CD4-positive, alpha-beta T cell (primary cell): ENCODE results near the gene SRRM5. TPM values are rescaled to one million over a fixed set of nuclear protein-coding genes. Genes with fewer than 3 reads are reported as not detected.

Experiments
- ATAC-seq: fragments of 200-7000 bp; cut with Tn5 transposase; one replicate; pipeline ENCODE4 v1.10.0; 2022; ENCODE audit warnings: mild to moderate bottlenecking; ENCODE audit not compliant: poor library complexity
- CTCF ChIA-PET: fragments of 350-600 bp; sonication (Branson Sonifier 250); formaldehyde crosslinking; loops from one replicate; lab custom pipeline; 2021; ENCODE audit warnings: antibody characterized with exemption, inconsistent platforms; lab: Charles Lee
- POLR2A ChIA-PET: fragments of 350-600 bp; sonication (Branson Sonifier 250); formaldehyde crosslinking; loops from one replicate; lab custom pipeline; 2021; ENCODE audit warnings: antibody characterized with exemption, inconsistent platforms; lab: Charles Lee
- DNase-seq, 14 experiments: peaks; one replicate each; pipeline ENCODE4 v3.0.0-alpha.2; 2013 to 2020; ENCODE audit warnings: mixed read lengths in 2 of 14
- H3K27ac ChIP-seq, 2 donors: one replicate each; pipeline versions ENCODE4 v1.5.1 to v1.7.0; 2013; ENCODE audit warnings: low read length in 2 of 2, low read depth in 1 of 2, mild to moderate bottlenecking in 1 of 2
- H3K27me3 ChIP-seq, 2 experiments: 1 replicate in 1 of 2; 2 replicates in 1 of 2; pipeline versions ENCODE4 v1.6.1 to v1.7.0; 2013; ENCODE audit warnings: low read length in 2 of 2, control low read depth in 1 of 2, mild to moderate bottlenecking in 1 of 2, moderate library complexity in 1 of 2; ENCODE audit not compliant: insufficient read depth in 2 of 2, control insufficient read depth in 1 of 2
- H3K36me3 ChIP-seq: one replicate; pipeline ENCODE4 v1.6.1; 2013; ENCODE audit warnings: low read length, control low read depth; ENCODE audit not compliant: insufficient read depth
- H3K4me1 ChIP-seq: one replicate; pipeline ENCODE4 v1.6.1; 2013; ENCODE audit warnings: low read length, control low read depth; ENCODE audit not compliant: insufficient read depth
- H3K4me3 ChIP-seq: one replicate; pipeline ENCODE4 v1.5.1; 2013; ENCODE audit warnings: mild to moderate bottlenecking, low read length, moderate library complexity
- H3K9me3 ChIP-seq, 2 experiments: 1 replicate in 1 of 2; 2 replicates in 1 of 2; pipeline versions ENCODE4 v1.6.1 to v1.7.0; 2013; ENCODE audit warnings: low read length in 2 of 2, mild to moderate bottlenecking in 2 of 2, control low read depth in 1 of 2, moderate library complexity in 1 of 2; ENCODE audit not compliant: control insufficient read depth in 1 of 2, insufficient read depth in 1 of 2
- H3K27ac Mint-ChIP-seq: one replicate; pipeline ENCODE4 v1.8.0; 2020; ENCODE audit warnings: mixed read lengths
- H3K27me3 Mint-ChIP-seq: one replicate; pipeline ENCODE4 v1.8.0; 2021; ENCODE audit warnings: mixed read lengths
- H3K36me3 Mint-ChIP-seq: one replicate; pipeline ENCODE4 v1.8.0; 2021; ENCODE audit warnings: low read depth, mixed read lengths
- H3K4me1 Mint-ChIP-seq: one replicate; pipeline ENCODE4 v1.8.0; 2021; ENCODE audit warnings: low read depth, mixed read lengths
- H3K4me3 Mint-ChIP-seq: one replicate; pipeline ENCODE4 v1.8.0; 2020; ENCODE audit warnings: mild to moderate bottlenecking, mixed read lengths
- H3K9me3 Mint-ChIP-seq: one replicate; pipeline ENCODE4 v1.8.0; 2020; ENCODE audit warnings: mixed read lengths
- CTCF ChIP-seq: fragments of 200-600 bp; IDR thresholded peaks from one replicate; pipeline ENCODE4 v1.8.0; 2022; ENCODE audit warnings: antibody characterized with exemption, mild to moderate bottlenecking
- intact Hi-C, 2 experiments: fragments of 100-400 bp; cut with DNase I in 1 of 2; cut with micrococcal nuclease in 1 of 2; formaldehyde crosslinking; loops; one replicate each; pipeline versions ENCODE4 v1.15.1 to v1.9.0; 2023 to 2025; cut with DNase I, micrococcal nuclease
- total RNA-seq, 174 experiments: library from RNA in 2 of 174; stranded (reverse) in 2 of 174; gene quantifications; one replicate each; pipeline ENCODE4 v1.2.3 and lab custom pipeline; 2021 to 2026

SRRM5 gene
- total RNA-seq, 2 experiments from 2014 or later = 0.25 to 0.56 TPM

- Histone ChIP-seq H3K27me3 (no peaks in the 10 kb centered on the region), H3K27ac (no peak overlapping the region), H3K4me1 (peaks cover 27% of the 10 kb centered on the region), H3K4me3 (no peak overlapping the region), H3K36me3 (peaks cover 22% of the 10 kb centered on the region), H3K9me3 (no peaks in the 10 kb centered on the region)
- Mint-ChIP-seq H3K27me3 (no peaks in the 10 kb centered on the region), H3K27ac (no peak overlapping the region), H3K9me3 (no peaks in the 10 kb centered on the region), H3K36me3 (peaks cover 35% of the 10 kb centered on the region), H3K4me1 (peaks cover 70% of the 10 kb centered on the region), H3K4me3 (peak overlapping the region; percentile 67)
- DNase-seq = no peak
- TF ChIP-seq CTCF = no peak
- intact Hi-C loops = loop anchor here in 1 of 2 experiments (10.0 kb wide), 1 partner anchor 48 kb away; no protein-coding TSS in a partner anchor
- ChIA-PET POLR2A (no interaction called here), CTCF (interaction anchor here (2.9 kb wide), 1 partner anchor 21 kb away, joined by 12 read pairs; the partner anchor contains the start of genes IRGQ and ZNF576)
- ATAC-seq = no peak
Measured at GRCh38 chr19:43616954-43617353, 5.1 kb downstream of the SRRM5 start.

- H3K9me3 Mint-ChIP-seq = no peaks in the 10 kb centered on the region
- H3K36me3 ChIP-seq = peaks cover 6% of the 10 kb centered on the region
- H3K4me1 ChIP-seq = peaks cover 25% of the 10 kb centered on the region
- H3K4me1 Mint-ChIP-seq = peaks cover 54% of the 10 kb centered on the region
- DNase-seq (peak in 7 of 14 experiments; percentile 6 to 62 (median 26)), ATAC-seq (peak; percentile 6)
- H3K27me3 Mint-ChIP-seq = no peaks in the 10 kb centered on the region
- CTCF ChIA-PET = interaction anchor here (2.9 kb wide), 1 partner anchor 23 kb away, joined by 12 read pairs; the partner anchor contains the start of genes IRGQ and ZNF576
- peak overlapping the region; percentile 91 to 92 for H3K27ac ChIP-seq
- intact Hi-C loops = loop anchor here (1.0 to 10.0 kb wide), 4 partner anchors 22 to 46 kb away; partner anchors contain the start of genes IRGQ (in 2 of the 2), ZNF576 (in 2 of the 2), PINLYP (in 1 of the 2) and XRCC1 (in 1 of the 2)
- no peak for TF ChIP-seq CTCF
- H3K9me3 ChIP-seq = no peaks in the 10 kb centered on the region
- peak overlapping the region; percentile 98 for H3K27ac Mint-ChIP-seq
- H3K4me3 ChIP-seq = peak overlapping the region; percentile 100
- H3K36me3 Mint-ChIP-seq = peaks cover 17% of the 10 kb centered on the region
- POLR2A ChIA-PET = no interaction called here
- no peaks in the 10 kb centered on the region for H3K27me3 ChIP-seq
- peak overlapping the region; percentile 98 for H3K4me3 Mint-ChIP-seq
Measured at GRCh38 chr19:43618921-43619261, 7.0 kb downstream of the SRRM5 start.

GRCh38 chr19:43619262-43620060 is 7.6 kb downstream of the SRRM5 start, which contains the start of gene ZNF428:
TSS of gene ZNF428 (minus strand) at chr19:43619629. CDS start at chr19:43614304, 5,325 bp downstream.
- peaks cover 2% of the 10 kb centered on the region for H3K36me3 ChIP-seq
- H3K27me3 ChIP-seq = no peaks in the 10 kb centered on the region
- DNase-seq = peak; percentile 69 to 95 (median 82)
- POLR2A ChIA-PET = interaction anchor here (0.8 to 1.7 kb wide), 2 partner anchors 49 to 156 kb away, joined by 6 to 8 read pairs; no protein-coding TSS in a partner anchor
- H3K4me1 Mint-ChIP-seq = peaks cover 55% of the 10 kb centered on the region
- CTCF ChIA-PET = no interaction called here
- peak within 1 kb of the TSS; percentile 98 for H3K27ac Mint-ChIP-seq
- H3K36me3 Mint-ChIP-seq = peaks cover 12% of the 10 kb centered on the region
- no peaks in the 10 kb centered on the region for H3K27me3 Mint-ChIP-seq
- TF ChIP-seq CTCF = no peak
- peak within 1 kb of the TSS; percentile 98 for H3K4me3 Mint-ChIP-seq
- H3K4me3 ChIP-seq = peak within 1 kb of the TSS; percentile 100
- intact Hi-C loops = loop anchor here (1.0 to 10.0 kb wide), 4 partner anchors 23 to 45 kb away; partner anchors contain the start of genes IRGQ (in 2 of the 2), ZNF576 (in 2 of the 2), PINLYP (in 1 of the 2) and XRCC1 (in 1 of the 2)
- no peaks in the 10 kb centered on the region for H3K9me3 Mint-ChIP-seq
- peak; percentile 84 for ATAC-seq
- H3K27ac ChIP-seq = peak within 1 kb of the TSS; percentile 91 to 92
- peaks cover 26% of the 10 kb centered on the region for H3K4me1 ChIP-seq
- H3K9me3 ChIP-seq = no peaks in the 10 kb centered on the region
